Neural cell (in vitro differentiated cells): Measurements from ENCODE around the gene CDH4. TPM values are rescaled to one million over a fixed set of nuclear protein-coding genes. Genes with fewer than 3 reads are reported as not detected.

Experiments used
- H2AFZ ChIP-seq: fragments of 200-600, 300-800 bp; sonication (generic), shearing (Covaris generic); 2 replicates; pipeline ENCODE4 v1.6.0; 2014; ENCODE audit warnings: low read depth, mild to moderate bottlenecking, antibody characterized with exemption, low read length, moderate library complexity
- H3F3A ChIP-seq: fragments of 200-600 bp; shearing (Covaris generic); 2 replicates; pipeline ENCODE4 v1.6.1; 2016; ENCODE audit warnings: mild to moderate bottlenecking, moderate library complexity, mixed read lengths, antibody characterized with exemption, low read length; ENCODE audit not compliant: insufficient read depth, poor library complexity, severe bottlenecking
- H3K27ac ChIP-seq: fragments of 200-600, 300-800 bp; sonication (generic), shearing (Covaris generic); 2 replicates; pipeline ENCODE4 v1.5.1; 2014; ENCODE audit warnings: mild to moderate bottlenecking, low read length, moderate library complexity
- H3K27me3 ChIP-seq: fragments of 300-800, 200-600 bp; sonication (generic), shearing (Covaris generic); 2 replicates; pipeline ENCODE4 v1.6.0; 2014; ENCODE audit warnings: mild to moderate bottlenecking, low read depth, low read length, moderate library complexity; ENCODE audit not compliant: insufficient read depth
- H3K36me3 ChIP-seq: fragments of 300-800, 200-600 bp; sonication (generic), shearing (Covaris generic); 2 replicates; pipeline ENCODE4 v1.5.1; 2014; ENCODE audit warnings: mild to moderate bottlenecking, antibody characterized with exemption, low read length, moderate library complexity; ENCODE audit not compliant: insufficient read depth
- H3K4me2 ChIP-seq: fragments of 300-800, 200-600 bp; sonication (generic), shearing (Covaris generic); 2 replicates; pipeline ENCODE4 v1.6.0; 2014; ENCODE audit warnings: mild to moderate bottlenecking, low read length
- H3K4me3 ChIP-seq: fragments of 300-800, 200-600 bp; sonication (generic), shearing (Covaris generic); 2 replicates; pipeline ENCODE4 v1.5.1; 2014; ENCODE audit warnings: mild to moderate bottlenecking, low read length, moderate library complexity
- H3K79me2 ChIP-seq: fragments of 200-600 bp; shearing (Covaris generic); replicated peaks from 2 replicates; pipeline ENCODE4 v1.6.0; 2014; ENCODE audit warnings: mild to moderate bottlenecking, low read length, moderate library complexity; ENCODE audit not compliant: insufficient read depth
- H3K9ac ChIP-seq: fragments of 300-800, 200-600 bp; sonication (generic), shearing (Covaris generic); 2 replicates; pipeline ENCODE4 v1.6.1; 2016; ENCODE audit warnings: mild to moderate bottlenecking, low read length, mixed read lengths
- H3K9me2 ChIP-seq: fragments of 200-600 bp; shearing (Covaris generic); 2 replicates; pipeline ENCODE4 v1.6.1; 2016; ENCODE audit warnings: mild to moderate bottlenecking, low read length, mixed read lengths; ENCODE audit not compliant: insufficient read depth
- H3K9me3 ChIP-seq: fragments of 200-600, 300-800 bp; sonication (generic), shearing (Covaris generic); 2 replicates; pipeline ENCODE4 v1.6.1; 2016; ENCODE audit warnings: mild to moderate bottlenecking, mixed run types, low read length, moderate library complexity, mixed read lengths
- H4K20me1 ChIP-seq: fragments of 200-600 bp; shearing (Covaris generic); 2 replicates; pipeline ENCODE4 v1.6.1; 2016; ENCODE audit warnings: mild to moderate bottlenecking, mixed run types; ENCODE audit not compliant: insufficient read depth
- EP300 ChIP-seq: fragments of 450-650 bp; conservative IDR thresholded peaks from 2 replicates; pipeline ENCODE4 v1.6.1; 2014; ENCODE audit warnings: antibody characterized with exemption, mild to moderate bottlenecking, moderate library complexity; ENCODE audit not compliant: poor library complexity, severe bottlenecking
- EZH2 ChIP-seq: fragments of 200-600, 300-800 bp; shearing (Covaris generic), sonication (generic); IDR thresholded peaks from 2 replicates; pipeline ENCODE4 v1.6.1; 2014; ENCODE audit warnings: antibody characterized with exemption, low read length, borderline replicate concordance, mild to moderate bottlenecking; ENCODE audit not compliant: insufficient read depth, poor library complexity, severe bottlenecking
- MXI1 ChIP-seq: fragments of 450-650 bp; conservative IDR thresholded peaks from 2 replicates; pipeline ENCODE4 v1.6.1; 2014; ENCODE audit warnings: antibody characterized with exemption, mild to moderate bottlenecking; ENCODE audit not compliant: poor library complexity, severe bottlenecking
- POLR2AphosphoS5 ChIP-seq: IDR thresholded peaks from 2 replicates; pipeline ENCODE4 v1.6.1; 2012
- RAD21 ChIP-seq: fragments of 450-650 bp; conservative IDR thresholded peaks from 2 replicates; pipeline ENCODE4 v1.6.1; 2014; ENCODE audit warnings: antibody characterized with exemption, mild to moderate bottlenecking, moderate library complexity
- SMC3 ChIP-seq: fragments of 450-650 bp; conservative IDR thresholded peaks from 2 replicates; pipeline ENCODE4 v1.6.1; 2014; ENCODE audit warnings: antibody characterized with exemption, mild to moderate bottlenecking, moderate library complexity; ENCODE audit not compliant: poor library complexity
- TAF1 ChIP-seq: IDR thresholded peaks from 2 replicates; pipeline ENCODE4 v1.6.1; 2012; ENCODE audit warnings: low read depth
- polyA plus RNA-seq: library from polyadenylated mRNA; depleted of rRNA; stranded (reverse); fragments of >200 nt; gene quantifications from 2 replicates; pipeline ENCODE4 v1.2.3, GENCODE V29; 2014
- TF ChIP-seq, protein P1 (sequence below): fragments of 450-650 bp; IDR thresholded peaks from 2 replicates; pipeline ENCODE4 v1.5.1; 2014; ENCODE audit warnings: antibody characterized with exemption, mild to moderate bottlenecking, moderate library complexity; ENCODE audit not compliant: poor library complexity, severe bottlenecking
- TF ChIP-seq, protein P2 (sequence below): IDR thresholded peaks from 2 replicates; pipeline ENCODE4 v1.6.1; 2012; ENCODE audit warnings: borderline replicate concordance

Gene CDH4
- polyA plus RNA-seq, 1 donor from 2014 or later = 24.6 TPM

DNA sequence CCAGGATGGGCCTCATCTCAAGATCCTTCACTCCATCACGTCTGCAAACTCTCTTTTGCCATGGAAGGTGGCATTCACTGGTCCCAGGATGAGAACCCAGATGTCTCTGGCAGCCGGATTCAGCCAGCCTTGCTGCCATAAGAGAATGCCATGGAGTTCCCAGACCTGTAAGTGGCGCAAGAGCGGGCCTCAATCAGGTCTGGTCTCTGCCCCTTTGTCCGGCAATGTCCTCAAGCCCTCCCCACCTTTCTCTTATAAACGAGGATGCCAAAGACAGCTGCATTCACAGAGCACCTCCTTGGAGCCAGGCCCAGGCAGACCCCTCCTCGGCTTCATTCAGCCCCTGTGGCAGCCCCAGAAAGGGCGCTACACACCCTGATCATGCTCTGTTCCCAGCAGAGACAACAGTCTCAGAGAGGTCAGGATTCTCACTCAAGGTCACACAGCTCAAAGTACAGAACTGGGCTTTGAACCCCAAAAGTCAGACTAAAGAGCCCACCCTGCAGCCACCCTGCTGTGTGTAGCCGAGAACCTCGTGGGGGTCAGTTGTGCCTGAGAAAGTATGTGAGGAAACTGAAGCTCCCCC, 549.9 kb downstream of the CDH4 start:
- no peak overlapping the region for H2AFZ ChIP-seq
- H4K20me1 ChIP-seq = no peaks in the 10 kb centered on the region
- no peaks in the 10 kb centered on the region for H3K9me2 ChIP-seq
- no peak overlapping the region for H3K9ac ChIP-seq
- H3F3A ChIP-seq = no peaks in the 10 kb centered on the region
- no peak overlapping the region for H3K4me2 ChIP-seq
- no peaks in the 10 kb centered on the region for H3K9me3 ChIP-seq
- H3K79me2 ChIP-seq = no peaks in the 10 kb centered on the region
- no peaks in the 10 kb centered on the region for H3K27me3 ChIP-seq
- H3K36me3 ChIP-seq = no peaks in the 10 kb centered on the region
- no peak overlapping the region for H3K27ac ChIP-seq
- no peak overlapping the region for H3K4me3 ChIP-seq
- TF ChIP-seq, protein P1, sequence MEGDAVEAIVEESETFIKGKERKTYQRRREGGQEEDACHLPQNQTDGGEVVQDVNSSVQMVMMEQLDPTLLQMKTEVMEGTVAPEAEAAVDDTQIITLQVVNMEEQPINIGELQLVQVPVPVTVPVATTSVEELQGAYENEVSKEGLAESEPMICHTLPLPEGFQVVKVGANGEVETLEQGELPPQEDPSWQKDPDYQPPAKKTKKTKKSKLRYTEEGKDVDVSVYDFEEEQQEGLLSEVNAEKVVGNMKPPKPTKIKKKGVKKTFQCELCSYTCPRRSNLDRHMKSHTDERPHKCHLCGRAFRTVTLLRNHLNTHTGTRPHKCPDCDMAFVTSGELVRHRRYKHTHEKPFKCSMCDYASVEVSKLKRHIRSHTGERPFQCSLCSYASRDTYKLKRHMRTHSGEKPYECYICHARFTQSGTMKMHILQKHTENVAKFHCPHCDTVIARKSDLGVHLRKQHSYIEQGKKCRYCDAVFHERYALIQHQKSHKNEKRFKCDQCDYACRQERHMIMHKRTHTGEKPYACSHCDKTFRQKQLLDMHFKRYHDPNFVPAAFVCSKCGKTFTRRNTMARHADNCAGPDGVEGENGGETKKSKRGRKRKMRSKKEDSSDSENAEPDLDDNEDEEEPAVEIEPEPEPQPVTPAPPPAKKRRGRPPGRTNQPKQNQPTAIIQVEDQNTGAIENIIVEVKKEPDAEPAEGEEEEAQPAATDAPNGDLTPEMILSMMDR = no peak
- no peak for TF ChIP-seq MXI1
- TF ChIP-seq, protein P2, sequence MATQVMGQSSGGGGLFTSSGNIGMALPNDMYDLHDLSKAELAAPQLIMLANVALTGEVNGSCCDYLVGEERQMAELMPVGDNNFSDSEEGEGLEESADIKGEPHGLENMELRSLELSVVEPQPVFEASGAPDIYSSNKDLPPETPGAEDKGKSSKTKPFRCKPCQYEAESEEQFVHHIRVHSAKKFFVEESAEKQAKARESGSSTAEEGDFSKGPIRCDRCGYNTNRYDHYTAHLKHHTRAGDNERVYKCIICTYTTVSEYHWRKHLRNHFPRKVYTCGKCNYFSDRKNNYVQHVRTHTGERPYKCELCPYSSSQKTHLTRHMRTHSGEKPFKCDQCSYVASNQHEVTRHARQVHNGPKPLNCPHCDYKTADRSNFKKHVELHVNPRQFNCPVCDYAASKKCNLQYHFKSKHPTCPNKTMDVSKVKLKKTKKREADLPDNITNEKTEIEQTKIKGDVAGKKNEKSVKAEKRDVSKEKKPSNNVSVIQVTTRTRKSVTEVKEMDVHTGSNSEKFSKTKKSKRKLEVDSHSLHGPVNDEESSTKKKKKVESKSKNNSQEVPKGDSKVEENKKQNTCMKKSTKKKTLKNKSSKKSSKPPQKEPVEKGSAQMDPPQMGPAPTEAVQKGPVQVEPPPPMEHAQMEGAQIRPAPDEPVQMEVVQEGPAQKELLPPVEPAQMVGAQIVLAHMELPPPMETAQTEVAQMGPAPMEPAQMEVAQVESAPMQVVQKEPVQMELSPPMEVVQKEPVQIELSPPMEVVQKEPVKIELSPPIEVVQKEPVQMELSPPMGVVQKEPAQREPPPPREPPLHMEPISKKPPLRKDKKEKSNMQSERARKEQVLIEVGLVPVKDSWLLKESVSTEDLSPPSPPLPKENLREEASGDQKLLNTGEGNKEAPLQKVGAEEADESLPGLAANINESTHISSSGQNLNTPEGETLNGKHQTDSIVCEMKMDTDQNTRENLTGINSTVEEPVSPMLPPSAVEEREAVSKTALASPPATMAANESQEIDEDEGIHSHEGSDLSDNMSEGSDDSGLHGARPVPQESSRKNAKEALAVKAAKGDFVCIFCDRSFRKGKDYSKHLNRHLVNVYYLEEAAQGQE = no peak

DNA sequence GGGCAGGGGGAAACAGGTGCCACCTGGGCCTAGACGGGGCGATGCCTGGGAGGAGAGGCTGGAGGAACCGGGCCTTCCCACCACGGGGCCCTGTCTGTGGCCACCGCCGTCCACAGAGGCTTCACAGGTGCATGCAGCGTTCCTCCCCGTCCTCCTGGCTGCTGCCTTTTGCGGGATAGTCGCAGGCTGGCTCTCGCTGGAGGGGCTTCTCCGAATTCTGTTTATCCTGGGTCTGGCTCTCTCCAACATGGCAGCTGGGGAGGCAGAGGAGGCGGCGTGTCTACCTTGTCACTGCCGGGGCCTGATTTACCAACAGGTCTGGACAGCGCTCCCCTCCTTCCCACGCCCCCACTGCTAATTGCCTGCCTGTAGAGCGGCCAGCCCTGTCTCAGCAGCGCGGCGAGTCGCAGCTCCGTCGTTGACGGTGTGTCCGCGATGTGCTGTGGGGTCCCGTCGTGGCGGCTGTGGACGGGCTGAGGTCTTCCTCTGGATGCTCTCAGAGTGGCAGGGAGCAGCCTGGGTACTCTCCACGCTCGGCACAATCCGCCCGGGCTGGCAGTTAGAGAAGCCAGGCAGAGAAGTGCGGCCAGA, 550.8 kb downstream of the CDH4 start:
- H3K27me3 ChIP-seq = no peaks in the 10 kb centered on the region
- H3K4me2 ChIP-seq = no peak overlapping the region
- H3K9me3 ChIP-seq = no peaks in the 10 kb centered on the region
- H3K9ac ChIP-seq = no peak overlapping the region
- H3K4me3 ChIP-seq = no peak overlapping the region
- no peaks in the 10 kb centered on the region for H3F3A ChIP-seq
- H3K27ac ChIP-seq = no peak overlapping the region
- H3K79me2 ChIP-seq = no peaks in the 10 kb centered on the region
- no peak overlapping the region for H2AFZ ChIP-seq
- TF ChIP-seq POLR2AphosphoS5 = no peak
- H4K20me1 ChIP-seq = no peaks in the 10 kb centered on the region
- no peaks in the 10 kb centered on the region for H3K36me3 ChIP-seq
- no peaks in the 10 kb centered on the region for H3K9me2 ChIP-seq

DNA sequence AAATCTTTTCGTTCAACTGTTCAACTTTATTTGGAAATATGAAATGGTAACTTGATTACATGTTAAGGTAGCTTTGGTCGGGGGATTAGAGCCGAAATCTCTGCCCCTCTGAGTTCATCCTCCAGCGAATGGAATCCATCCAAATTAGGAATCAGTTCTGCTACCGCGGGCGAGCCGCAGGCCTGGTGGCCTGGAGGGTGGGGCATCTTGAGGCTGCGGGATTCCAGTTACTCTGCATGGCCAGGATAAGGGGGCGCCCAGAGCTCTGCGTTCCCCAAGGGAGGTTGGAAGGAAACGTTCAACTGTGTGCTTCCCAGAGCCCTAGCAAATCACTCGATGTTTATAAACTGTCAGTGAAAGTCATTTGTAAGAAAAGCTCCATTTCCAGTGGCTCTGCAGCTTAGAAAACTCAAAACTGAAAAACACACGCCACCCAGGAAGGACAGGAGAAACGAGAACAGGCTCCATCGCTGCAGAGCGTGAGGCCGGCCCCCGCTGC, 551.4 kb downstream of the CDH4 start:
- Histone ChIP-seq H3K27me3 (no peaks in the 10 kb centered on the region), H4K20me1 (no peaks in the 10 kb centered on the region), H3K9me2 (no peaks in the 10 kb centered on the region), H3K4me3 (no peak overlapping the region), H2AFZ (no peak overlapping the region), H3K27ac (no peak overlapping the region), H3K36me3 (no peaks in the 10 kb centered on the region), H3K4me2 (no peak overlapping the region), H3F3A (no peaks in the 10 kb centered on the region), H3K9me3 (no peaks in the 10 kb centered on the region), H3K9ac (no peak overlapping the region), H3K79me2 (no peaks in the 10 kb centered on the region)
- TF ChIP-seq, protein P2 = no peak
- TF ChIP-seq TAF1 (no peak), EZH2 (no peak), POLR2AphosphoS5 (no peak), RAD21 (no peak), SMC3 (no peak), EP300 (no peak), MXI1 (no peak)
- TF ChIP-seq, protein P1 = no peak
